GM23248 (cell line): ENCODE measurements around the gene TIPARP.

Experiments used
- EZH2 ChIP-seq: fragments of 200-600 bp; sonication (generic); IDR thresholded peaks from 2 replicates; pipeline ENCODE4 v1.6.1; 2018; ENCODE audit warnings: antibody characterized with exemption, mild to moderate bottlenecking; ENCODE audit not compliant: insufficient read depth, poor library complexity, severe bottlenecking
- EZH2phosphoT487 ChIP-seq: fragments of 200-600 bp; sonication (generic); IDR thresholded peaks from 2 replicates; pipeline ENCODE4 v1.6.1; 2018; ENCODE audit warnings: antibody characterized with exemption, moderate library complexity, mild to moderate bottlenecking, low read depth; ENCODE audit not compliant: insufficient read depth

- no peak for TF ChIP-seq EZH2
- no peak for TF ChIP-seq EZH2phosphoT487
Measured at GRCh38 chr3:156637480-156638022, 36.8 kb upstream of the TIPARP start.
